H54 (cell line): ENCODE measurements around the gene ABLIM2.

Experiments used
- DNase-seq: peaks from one replicate; pipeline ENCODE4 v3.0.0; 2011; ENCODE audit warnings: low spot score, mixed read lengths; ENCODE audit not compliant: insufficient read length
- FAIRE-seq: peaks from 3 replicates; lab custom pipeline; 2011; peaks lifted over from hg19 to GRCh38; lab: Jason Lieb, UNC
- POLR2A ChIP-seq: IDR thresholded peaks from 2 replicates; pipeline ENCODE4 v1.6.1; 2011; ENCODE audit warnings: low read depth, mild to moderate bottlenecking, low read length

ABLIM2 gene

GRCh38 chr4:8126523-8126922 is 32.1 kb downstream of the ABLIM2 start:
- TF ChIP-seq POLR2A = no peak
- DNase-seq = no peak
- FAIRE-seq = no peak

- FAIRE-seq = no peak
- no peak for DNase-seq
- no peak for TF ChIP-seq POLR2A
These were observed 33.0 kb downstream of the ABLIM2 start for GRCh38 chr4:8125526-8126056.

- DNase-seq (no peak), FAIRE-seq (no peak)
- TF ChIP-seq POLR2A = no peak
These were observed 34.7 kb downstream of the ABLIM2 start for GRCh38 chr4:8123870-8124269.

GRCh38 chr4:8123389-8123788 is 35.2 kb downstream of the ABLIM2 start:
- TF ChIP-seq POLR2A = no peak
- FAIRE-seq = no peak
- no peak for DNase-seq

- no peak for DNase-seq
These were observed 35.9 kb downstream of the ABLIM2 start for GRCh38 chr4:8122746-8123145.

GRCh38 chr4:8121292-8122015 is 37.2 kb downstream of the ABLIM2 start:
- no peak for TF ChIP-seq POLR2A
- no peak for FAIRE-seq
- DNase-seq = no peak

More at GRCh38 chr4:8122746-8123145, 35.9 kb downstream of the ABLIM2 start:
- no peak for FAIRE-seq
- no peak for TF ChIP-seq POLR2A

- FAIRE-seq = no peak
These were observed 38.1 kb downstream of the ABLIM2 start for GRCh38 chr4:8120501-8120900.

GRCh38 chr4:8119877-8120276 is 38.7 kb downstream of the ABLIM2 start:
- DNase-seq = no peak
- TF ChIP-seq POLR2A = no peak
- no peak for FAIRE-seq

More at GRCh38 chr4:8120501-8120900, 38.1 kb downstream of the ABLIM2 start:
- TF ChIP-seq POLR2A = no peak
- DNase-seq = no peak

- no peak for DNase-seq
- no peak for FAIRE-seq
These were observed 40.1 kb downstream of the ABLIM2 start for GRCh38 chr4:8118531-8118930.

GRCh38 chr4:8118035-8118434 is 40.6 kb downstream of the ABLIM2 start:
- no peak for TF ChIP-seq POLR2A
- DNase-seq (no peak), FAIRE-seq (no peak)

More at GRCh38 chr4:8118531-8118930, 40.1 kb downstream of the ABLIM2 start:
- no peak for TF ChIP-seq POLR2A

- no peak for TF ChIP-seq POLR2A
- DNase-seq = peak; percentile 40
- no peak for FAIRE-seq
These were observed 41.3 kb downstream of the ABLIM2 start for GRCh38 chr4:8117278-8117682.

- DNase-seq (no peak), FAIRE-seq (no peak)
- no peak for TF ChIP-seq POLR2A
These were observed 42.7 kb downstream of the ABLIM2 start for GRCh38 chr4:8115916-8116315.

- no peak for TF ChIP-seq POLR2A
- FAIRE-seq (no peak), DNase-seq (no peak)
These were observed 43.5 kb downstream of the ABLIM2 start for GRCh38 chr4:8115203-8115520.

GRCh38 chr4:8114456-8115202 is 44.0 kb downstream of the ABLIM2 start:
- TF ChIP-seq POLR2A = no peak
- DNase-seq (no peak), FAIRE-seq (no peak)

GRCh38 chr4:8113611-8114377 is 44.8 kb downstream of the ABLIM2 start:
- FAIRE-seq = no peak

More at GRCh38 chr4:8113611-8114377, 44.8 kb downstream of the ABLIM2 start:
- no peak for TF ChIP-seq POLR2A
- no peak for DNase-seq
